Stimulated activated CD4-positive, alpha-beta T cell treated with anti-CD3 and anti-CD28 coated beads, Interleukin-1b, Interleukin-23, amount 100 ng/mL, for 1 hour (primary cell): ENCODE data around the gene LMOD1.
"Not testable (repeated sequence)": the region's sequence is repeated elsewhere in the genome, so short reads cannot be mapped to it uniquely, and the experiment has no call there.

Source experiments
- DNase-seq, 2 donors: peaks; one replicate each; pipeline ENCODE4 v3.0.0-alpha.2; 2020; ENCODE audit warnings: low read depth in 2 of 2

The LMOD1 gene

GRCh38 chr1:201947697-201948008 lies 1.3 kb upstream of the LMOD1 start:
- no peak for DNase-seq

- DNase-seq, result no peak
These were observed 505 bp downstream of the LMOD1 start for GRCh38 chr1:201945863-201946223.

GRCh38 chr1:201945157-201945556 lies 1.2 kb downstream of the LMOD1 start:
- DNase-seq, result no peak

- DNase-seq, result no peak
These were observed 1.7 kb downstream of the LMOD1 start for GRCh38 chr1:201944639-201945038.

GRCh38 chr1:201944002-201944401 lies 2.3 kb downstream of the LMOD1 start:
- no peak for DNase-seq

GRCh38 chr1:201942129-201942495 lies 4.2 kb downstream of the LMOD1 start:
- no peak for DNase-seq

- DNase-seq, result no peak
These were observed 4.8 kb downstream of the LMOD1 start for GRCh38 chr1:201941420-201942128.

GRCh38 chr1:201940316-201940715 lies 6.0 kb downstream of the LMOD1 start:
- not testable (repeated sequence) for DNase-seq

- no peak for DNase-seq
These were observed 6.8 kb downstream of the LMOD1 start for GRCh38 chr1:201939574-201939973.

- DNase-seq, result no peak
These were observed 7.2 kb downstream of the LMOD1 start for GRCh38 chr1:201939148-201939547.

GRCh38 chr1:201938440-201939035 lies 7.8 kb downstream of the LMOD1 start:
- DNase-seq, result no peak

- no peak for DNase-seq
These were observed 8.6 kb downstream of the LMOD1 start for GRCh38 chr1:201937624-201938213.

- no peak for DNase-seq
These were observed 12.4 kb downstream of the LMOD1 start for GRCh38 chr1:201933840-201934430.

GRCh38 chr1:201930803-201931202 lies 15.5 kb downstream of the LMOD1 start:
- no peak for DNase-seq

- no peak for DNase-seq
These were observed 16.2 kb downstream of the LMOD1 start for GRCh38 chr1:201930137-201930536.

- DNase-seq, result no peak
These were observed 18.1 kb downstream of the LMOD1 start for GRCh38 chr1:201928266-201928665.

- DNase-seq, result no peak
These were observed 20.2 kb downstream of the LMOD1 start for GRCh38 chr1:201925981-201926645.

GRCh38 chr1:201925301-201925567 lies 21.1 kb downstream of the LMOD1 start:
- no peak for DNase-seq

GRCh38 chr1:201921952-201922558 lies 24.3 kb downstream of the LMOD1 start:
- no peak for DNase-seq

- DNase-seq, result no peak
These were observed 28.0 kb downstream of the LMOD1 start for GRCh38 chr1:201918343-201918742.

GRCh38 chr1:201917362-201918033 lies 28.9 kb downstream of the LMOD1 start:
- DNase-seq, result no peak
